NOMO-1 treated with dmso at 0.1 percent for 144 hours (cell line): ENCODE results near the gene LETM1.

Source experiments
- DNase-seq: peaks from one replicate; lab custom pipeline; 2025; ENCODE audit not compliant: unreplicated experiment; lab: John Stamatoyannopoulos, UW

The LETM1 gene

GRCh38 chr4:1808851-1809753 lies 46.9 kb downstream of the LETM1 start:
- no peak for DNase-seq

- DNase-seq = no peak
Observed at GRCh38 chr4:1808396-1808795, 47.6 kb downstream of the LETM1 start.

- no peak for DNase-seq
Observed at GRCh38 chr4:1807332-1807777, 48.6 kb downstream of the LETM1 start.

GRCh38 chr4:1806596-1807331 lies 49.2 kb downstream of the LETM1 start:
- DNase-seq = no peak

GRCh38 chr4:1806223-1806564 lies 49.8 kb downstream of the LETM1 start:
- no peak for DNase-seq

- no peak for DNase-seq
Observed at GRCh38 chr4:1805493-1806222, 50.3 kb downstream of the LETM1 start.

- DNase-seq = no peak
Observed at GRCh38 chr4:1804638-1805492, 51.1 kb downstream of the LETM1 start.

GRCh38 chr4:1803523-1804423 lies 52.2 kb downstream of the LETM1 start:
- no peak for DNase-seq

GRCh38 chr4:1802720-1803522 lies 53.0 kb downstream of the LETM1 start:
- no peak for DNase-seq

- peak; percentile 83 for DNase-seq
Observed at GRCh38 chr4:1802151-1802715, 53.7 kb downstream of the LETM1 start.

- no peak for DNase-seq
Observed at GRCh38 chr4:1801286-1801958, 54.5 kb downstream of the LETM1 start.

- no peak for DNase-seq
Observed at GRCh38 chr4:1800805-1801204, 55.2 kb downstream of the LETM1 start.

GRCh38 chr4:1799387-1800375 lies 56.3 kb downstream of the LETM1 start:
- no peak for DNase-seq

- no peak for DNase-seq
Observed at GRCh38 chr4:1798580-1799386, 57.2 kb downstream of the LETM1 start.

GRCh38 chr4:1797861-1798579 lies 57.9 kb downstream of the LETM1 start:
- DNase-seq = no peak
